HG02885 (cell line): ENCODE results near the gene TIFAB.

Experiments
- ATAC-seq: cut with Tn5 transposase; IDR thresholded peaks from one replicate; pipeline ENCODE4 v1.9.1; 2021; ENCODE audit warnings: mild to moderate bottlenecking; ENCODE audit not compliant: unreplicated experiment, poor library complexity

The TIFAB gene

DNA sequence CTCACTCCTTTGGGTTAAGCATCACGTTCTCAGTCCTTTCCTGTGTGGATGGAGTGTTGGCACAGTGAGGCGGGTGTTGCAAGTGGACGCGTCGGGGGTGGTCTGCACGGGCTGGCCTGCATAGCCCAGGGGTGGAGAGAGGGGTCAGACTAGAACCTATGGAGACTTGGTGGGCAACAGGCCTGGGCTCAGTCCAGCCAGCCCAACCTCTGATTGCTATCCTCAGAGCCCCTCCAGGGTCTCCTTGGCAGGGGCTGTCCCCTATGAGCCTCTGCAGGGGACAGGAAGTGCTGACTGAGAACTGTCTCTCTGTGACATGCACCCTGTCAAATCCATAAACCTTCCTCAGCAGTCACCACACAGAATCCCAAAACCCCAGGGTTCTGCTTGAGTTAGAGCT lies 7.3 kb downstream of the TIFAB start:
- ATAC-seq = no peak

GRCh38 chr5:135444360-135444759 lies 7.8 kb downstream of the TIFAB start:
- ATAC-seq = no peak

GRCh38 chr5:135443161-135443960 lies 8.8 kb downstream of the TIFAB start:
- ATAC-seq = no peak

DNA sequence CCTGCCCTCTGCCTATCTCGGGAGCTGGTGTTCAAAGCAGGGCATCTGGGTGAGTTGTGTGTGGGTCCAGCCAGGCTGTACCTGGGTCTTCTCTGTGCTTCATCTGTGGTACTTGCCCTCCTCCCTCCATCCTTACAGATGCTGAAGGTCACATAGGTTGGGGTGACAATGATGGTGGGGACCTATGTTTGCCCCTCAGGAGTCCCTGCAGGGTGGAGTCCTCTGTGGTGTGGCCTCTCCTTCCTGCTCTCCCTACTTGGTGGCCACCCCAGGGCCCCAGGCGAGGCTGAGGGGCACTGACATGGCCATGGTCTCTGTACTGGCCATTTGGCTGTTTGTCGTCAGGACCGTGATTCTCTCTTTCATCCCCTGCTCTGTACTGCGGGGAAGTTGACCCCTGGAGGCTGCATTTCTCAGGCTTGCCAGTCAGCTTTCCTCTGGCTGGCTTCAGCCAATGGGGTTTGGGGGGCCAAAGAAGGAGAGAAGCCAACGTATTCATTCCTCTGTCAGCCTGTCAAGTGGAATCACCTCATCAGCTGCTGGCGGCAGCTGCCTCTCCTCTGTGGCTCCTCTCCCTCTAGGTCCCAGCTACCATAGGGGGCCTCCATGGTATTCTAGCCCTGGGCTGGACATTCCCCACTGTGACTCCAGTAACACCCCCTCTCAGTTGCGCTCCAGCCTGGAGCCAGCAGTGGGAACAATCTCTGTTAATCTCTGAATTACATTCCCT lies 9.6 kb downstream of the TIFAB start:
- no peak for ATAC-seq

DNA sequence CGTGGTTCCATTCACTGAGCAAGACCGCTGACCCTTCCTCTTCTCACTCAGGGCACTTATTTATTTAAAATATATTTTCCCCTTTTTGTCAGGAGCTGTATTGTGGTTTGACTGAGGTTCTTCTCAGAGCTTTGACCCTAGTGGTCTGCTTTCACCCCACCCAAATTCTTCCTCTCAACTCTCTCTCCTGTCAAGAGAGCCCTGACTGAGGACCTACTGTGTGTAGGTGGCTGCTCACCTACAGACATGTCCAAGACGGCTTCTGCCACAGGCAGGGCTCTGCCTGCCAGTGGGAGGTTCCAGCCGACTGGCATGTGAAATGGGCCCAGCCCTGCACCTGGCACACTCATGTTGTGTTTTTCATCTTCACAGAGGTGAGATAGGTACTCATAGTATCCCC lies 10.2 kb downstream of the TIFAB start:
- ATAC-seq = no peak

- no peak for ATAC-seq
Measured at GRCh38 chr5:135441350-135441831, 10.8 kb downstream of the TIFAB start.

DNA sequence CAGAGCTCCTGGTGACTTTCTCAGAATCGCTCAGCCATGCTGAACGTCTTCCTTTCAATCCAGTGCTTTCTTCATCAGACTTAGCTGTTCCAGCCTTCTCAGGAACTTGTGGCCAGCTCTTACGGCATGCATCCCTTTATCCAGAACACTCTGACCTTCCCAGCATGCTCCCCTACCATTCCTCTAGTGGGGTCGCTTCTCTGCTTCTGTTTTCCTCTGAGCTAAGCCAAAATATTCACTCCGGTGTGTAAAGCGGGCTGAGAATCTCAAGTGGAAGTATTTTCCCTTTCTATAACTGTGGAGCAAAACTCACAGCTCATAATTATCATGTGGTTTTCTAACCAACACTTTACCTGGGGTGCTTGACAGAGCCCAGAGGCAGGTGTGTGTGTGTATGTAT lies 11.2 kb downstream of the TIFAB start:
- ATAC-seq = no peak

DNA sequence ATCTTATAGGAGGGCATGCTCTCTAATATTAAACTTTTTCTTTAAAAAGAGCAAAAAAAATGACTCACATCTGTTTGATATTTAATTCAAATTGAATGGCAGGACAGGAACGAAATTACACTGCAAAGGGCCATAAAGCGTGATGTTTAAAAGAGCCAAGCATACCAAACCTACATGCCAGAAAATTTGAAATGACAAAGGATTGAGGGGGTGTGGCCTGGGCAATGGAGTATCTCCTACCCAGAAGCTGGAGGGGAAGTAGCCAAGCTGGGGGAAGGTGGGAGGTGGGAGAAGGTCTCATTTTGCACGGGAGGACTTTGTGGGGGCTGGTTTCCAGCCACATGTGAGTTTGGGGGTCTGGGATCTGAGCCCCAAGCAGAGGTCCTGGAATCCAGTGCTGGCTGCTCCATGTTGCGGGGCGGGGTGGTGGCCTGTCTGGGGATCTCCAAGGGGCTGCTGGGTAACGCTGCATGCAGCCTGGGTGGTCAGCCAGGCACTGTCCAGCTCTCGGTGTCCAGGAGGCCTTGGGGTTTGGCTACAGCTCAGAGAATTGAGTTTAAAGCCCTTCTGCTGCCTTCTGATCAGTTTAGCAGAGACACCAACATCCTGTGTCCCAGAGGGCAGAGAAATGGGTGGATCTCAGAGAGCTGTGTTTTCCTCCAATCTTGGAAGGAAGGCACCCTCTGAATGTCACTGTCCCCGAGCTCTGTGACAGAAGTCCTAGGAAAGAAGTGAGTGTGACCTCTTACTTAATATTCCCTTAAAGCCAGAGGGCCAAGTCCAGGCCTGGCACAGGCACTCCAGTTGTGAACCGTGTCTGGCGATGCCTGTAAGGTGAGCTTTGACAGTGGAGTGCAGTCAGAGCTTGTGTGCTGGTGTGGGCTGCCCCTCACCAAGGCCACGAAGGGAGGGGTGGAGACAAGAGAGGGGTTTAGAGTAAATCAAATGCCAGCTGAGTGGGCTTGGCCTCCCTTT lies 12.6 kb downstream of the TIFAB start:
- ATAC-seq = no peak

DNA sequence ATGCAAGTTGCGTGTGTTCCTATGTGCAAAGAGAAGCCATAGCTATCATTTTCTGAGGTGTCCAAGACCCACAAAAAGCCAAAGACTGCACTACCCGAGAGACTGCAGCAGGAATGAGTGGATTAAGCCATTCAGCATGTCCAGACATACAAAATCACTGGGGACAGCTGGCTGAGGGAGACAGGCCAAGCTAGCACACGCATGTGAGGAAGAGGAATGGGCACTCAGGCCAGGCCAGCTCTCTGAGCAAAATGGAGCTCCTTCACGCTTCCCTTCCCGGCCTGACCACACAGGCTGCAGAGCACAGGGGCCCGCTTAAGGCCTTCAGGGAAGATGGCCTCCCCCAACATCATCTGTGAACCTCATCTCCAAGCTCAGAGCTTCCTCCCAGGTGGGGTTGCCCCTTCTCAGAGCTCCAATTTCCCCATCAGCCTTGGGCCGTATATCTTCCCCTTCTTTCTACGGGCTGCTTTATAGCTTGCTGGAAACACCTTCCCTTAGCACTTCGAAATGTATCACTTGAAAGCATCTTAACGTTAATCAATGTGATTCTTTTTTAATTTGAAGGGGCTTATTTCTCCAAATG lies 13.4 kb downstream of the TIFAB start:
- no peak for ATAC-seq

- no peak for ATAC-seq
Measured at GRCh38 chr5:135437796-135438560, 14.2 kb downstream of the TIFAB start.

DNA sequence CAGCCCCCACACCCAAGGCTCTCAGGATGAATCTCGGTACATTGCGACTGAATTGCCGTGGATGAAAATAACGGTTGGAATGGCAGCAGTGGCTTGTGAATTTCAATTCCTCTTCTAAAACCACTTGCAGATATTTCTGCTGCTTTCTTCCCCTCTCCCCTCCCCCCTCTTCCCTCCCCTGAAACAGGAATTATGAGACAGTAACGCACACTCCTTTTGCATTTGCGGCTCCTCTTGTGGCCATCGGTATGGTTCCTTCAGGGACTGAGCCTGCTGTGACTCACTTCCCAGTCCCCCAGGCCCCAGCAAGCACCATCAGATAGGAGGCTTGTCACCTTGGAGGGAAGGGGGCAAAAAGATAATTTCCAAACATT lies 14.7 kb downstream of the TIFAB start:
- ATAC-seq = no peak

DNA sequence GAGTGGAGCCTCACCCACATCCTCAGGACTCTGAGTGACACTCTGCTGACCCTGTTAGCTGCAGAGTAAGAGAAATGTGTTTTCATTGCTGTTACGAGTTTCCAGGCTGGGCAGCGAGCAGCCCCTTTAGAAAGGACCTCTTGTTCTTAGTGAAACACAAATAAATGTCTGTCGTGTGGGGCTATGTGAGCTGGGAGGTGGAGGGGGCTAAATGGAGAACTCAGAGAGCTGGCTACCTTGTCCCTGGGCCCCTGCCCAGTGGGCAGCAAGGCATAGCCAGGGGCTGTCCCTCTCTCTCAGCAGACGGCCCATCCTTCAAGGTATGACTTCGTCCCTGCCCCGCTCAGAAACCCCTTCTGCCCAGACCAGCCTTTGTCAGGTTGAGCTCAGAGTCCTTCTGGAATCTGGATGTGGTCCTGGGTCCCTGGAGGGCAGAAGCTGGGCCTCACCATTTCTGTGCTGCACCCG lies 15.2 kb downstream of the TIFAB start:
- ATAC-seq = no peak

DNA sequence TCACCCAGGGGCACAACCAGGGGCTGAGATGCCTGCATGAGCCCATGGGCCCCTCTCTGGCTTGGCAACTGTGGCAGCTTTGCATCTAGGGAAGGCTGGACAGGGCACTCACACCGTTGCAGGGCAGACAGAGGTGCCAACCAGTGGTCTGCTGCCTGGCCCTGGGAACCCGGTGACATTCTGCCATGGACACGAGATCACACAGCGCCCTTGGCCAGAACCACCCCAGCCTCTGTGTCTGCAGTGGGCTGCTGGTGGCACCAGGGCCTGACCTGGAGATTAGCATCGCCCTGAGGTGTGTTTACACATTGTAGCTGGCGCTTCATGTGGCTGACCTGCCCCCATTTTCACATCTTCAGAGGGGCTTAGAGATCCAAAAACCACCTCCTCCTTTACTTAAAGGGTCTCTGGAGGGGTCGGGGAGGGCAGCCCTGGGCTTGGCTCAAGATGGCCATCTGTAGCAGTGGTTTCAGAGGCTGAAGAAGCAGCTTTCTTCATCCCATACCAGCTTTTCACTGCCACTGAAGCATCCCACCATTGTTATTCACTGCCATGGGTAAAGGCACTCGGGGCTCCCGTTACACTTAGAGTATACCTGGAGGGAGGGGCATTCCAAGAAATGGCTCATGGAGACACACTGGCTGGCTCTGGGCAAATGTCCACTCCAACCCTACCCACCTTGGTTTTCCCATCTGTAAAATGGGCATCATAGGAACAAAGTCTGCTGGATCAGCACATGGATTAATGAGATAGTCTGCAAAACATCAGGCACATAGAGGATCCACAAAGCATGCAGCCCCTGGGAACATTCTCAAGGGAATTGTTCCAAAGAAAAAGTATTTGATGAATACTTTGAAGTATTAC lies 16.5 kb downstream of the TIFAB start:
- ATAC-seq = no peak

- no peak for ATAC-seq
Measured at GRCh38 chr5:135434591-135435466, 17.3 kb downstream of the TIFAB start.

GRCh38 chr5:135433681-135434426 lies 18.3 kb downstream of the TIFAB start:
- no peak for ATAC-seq

GRCh38 chr5:135432113-135432512 lies 20.0 kb downstream of the TIFAB start:
- no peak for ATAC-seq

DNA sequence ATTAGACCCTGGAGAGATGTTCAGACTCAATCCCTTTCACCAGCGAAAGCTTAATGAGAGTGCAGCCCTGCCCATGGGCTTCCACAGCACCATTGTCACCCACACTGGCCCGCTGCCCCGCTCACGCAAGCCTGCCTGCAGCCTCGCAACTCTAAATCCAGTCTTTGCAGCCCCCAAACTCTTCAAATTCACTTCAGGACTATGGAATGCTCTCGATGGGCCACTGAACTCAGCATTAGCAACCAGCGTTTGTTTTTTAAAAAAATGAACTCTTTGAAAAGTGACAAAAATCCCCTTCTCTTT lies 22.1 kb downstream of the TIFAB start:
- ATAC-seq = no peak
